IPS DF 6.9 (cell line): ENCODE results near the gene NEIL1.
A peak's percentile ranks its signal among the peaks of the same experiment; 100 is the strongest.
"Not testable (repeated sequence)": the region's sequence is repeated elsewhere in the genome, so short reads cannot be mapped to it uniquely, and the experiment has no call there.

ENCODE experiments used
- DNase-seq: peaks from one replicate; pipeline ENCODE4 v3.0.0-alpha.2; 2013; ENCODE audit warnings: low read depth, low spot score
- H3K27ac ChIP-seq: one replicate; pipeline ENCODE4 v1.5.1; 2013; ENCODE audit warnings: low read length, control low read depth
- H3K27me3 ChIP-seq: 2 replicates; pipeline ENCODE4 v1.6.1; 2013; ENCODE audit warnings: mild to moderate bottlenecking, low read length; ENCODE audit not compliant: control insufficient read depth, insufficient read depth
- H3K36me3 ChIP-seq: 2 replicates; pipeline ENCODE4 v1.6.1; 2013; ENCODE audit warnings: low read length; ENCODE audit not compliant: control insufficient read depth, insufficient read depth
- H3K4me1 ChIP-seq: 2 replicates; pipeline ENCODE4 v1.6.1; 2013; ENCODE audit warnings: low read length; ENCODE audit not compliant: control insufficient read depth, insufficient read depth
- H3K4me3 ChIP-seq: 2 replicates; pipeline ENCODE4 v1.5.1; 2013; ENCODE audit warnings: mild to moderate bottlenecking, low read length
- H3K9me3 ChIP-seq: 2 replicates; pipeline ENCODE4 v1.6.1; 2013; ENCODE audit warnings: low read length, inconsistent platforms; ENCODE audit not compliant: control insufficient read depth, insufficient read depth
- WGBS: extraction: QIAGEN DNeasy Blood & Tissue Kit; methylation state at CpG from one replicate; pipeline ENCODE4 v1.1.7; 2013; ENCODE audit warnings: mixed read lengths, missing lambda C conversion rate; ENCODE audit not compliant: insufficient read length, insufficient coverage; 5-methylcytosine and 5-hydroxymethylcytosine counted together

Gene NEIL1

DNA sequence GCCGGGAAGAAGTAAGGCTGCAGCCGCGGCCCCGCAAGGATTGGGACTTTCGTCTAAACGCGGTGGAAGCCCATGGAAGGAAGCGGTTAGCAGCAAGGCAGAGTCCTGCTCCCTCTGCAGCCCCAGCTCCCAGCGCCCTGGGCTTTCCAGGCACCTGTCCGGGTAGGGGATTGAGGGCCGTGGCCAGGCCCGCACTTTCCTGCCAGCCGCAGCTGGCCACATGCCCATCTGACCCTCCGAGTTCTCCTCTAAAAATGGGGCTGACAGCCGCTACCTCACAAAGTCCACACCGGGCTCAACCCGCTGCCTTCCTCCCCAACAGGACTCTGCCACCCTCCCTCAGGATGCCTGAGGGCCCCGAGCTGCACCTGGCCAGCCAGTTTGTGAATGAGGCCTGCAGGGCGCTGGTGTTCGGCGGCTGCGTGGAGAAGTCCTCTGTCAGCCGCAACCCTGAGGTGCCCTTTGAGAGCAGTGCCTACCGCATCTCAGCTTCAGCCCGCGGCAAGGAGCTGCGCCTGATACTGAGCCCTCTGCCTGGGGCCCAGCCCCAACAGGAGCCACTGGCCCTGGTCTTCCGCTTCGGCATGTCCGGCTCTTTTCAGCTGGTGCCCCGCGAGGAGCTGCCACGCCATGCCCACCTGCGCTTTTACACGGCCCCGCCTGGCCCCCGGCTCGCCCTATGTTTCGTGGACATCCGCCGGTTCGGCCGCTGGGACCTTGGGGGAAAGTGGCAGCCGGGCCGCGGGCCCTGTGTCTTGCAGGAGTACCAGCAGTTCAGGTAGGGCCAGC, 1.9 kb downstream of the NEIL1 start:
- Histone ChIP-seq H3K9me3 (no peaks in the 10 kb centered on the region), H3K27ac (no peak overlapping the region), H3K36me3 (no peaks in the 10 kb centered on the region), H3K27me3 (peaks cover 3% of the 10 kb centered on the region; the same call in 1 of the 2 replicates), H3K4me1 (no peaks in the 10 kb centered on the region), H3K4me3 (peak overlapping the region; percentile 72; the same call in 1 of the 2 replicates)
- no peak for DNase-seq
- no CpG with 5 or more reads among the region's 46 CpGs for WGBS

DNA sequence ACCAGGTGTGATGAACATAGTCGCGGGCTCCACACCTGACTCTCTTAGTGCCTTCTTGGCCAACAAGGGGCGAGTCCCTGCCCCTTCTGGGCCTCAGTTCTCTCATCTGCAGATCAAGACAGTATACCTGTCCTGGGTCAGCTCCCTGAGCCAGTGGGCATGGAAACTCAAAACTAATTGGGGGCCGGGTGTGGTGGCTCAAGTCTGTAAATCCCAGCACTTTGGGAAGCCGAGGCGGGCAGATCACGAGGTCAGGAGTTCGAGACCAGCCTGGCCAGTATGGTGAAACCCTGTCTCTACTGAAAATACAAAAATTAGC, 2.5 kb downstream of the NEIL1 start:
- H3K4me3 ChIP-seq, H3K27ac ChIP-seq, DNase-seq, H3K36me3 ChIP-seq, H3K9me3 ChIP-seq, H3K27me3 ChIP-seq, H3K4me1 ChIP-seq: not testable (repeated sequence)
- no CpG with 5 or more reads among the region's 8 CpGs for WGBS

DNA sequence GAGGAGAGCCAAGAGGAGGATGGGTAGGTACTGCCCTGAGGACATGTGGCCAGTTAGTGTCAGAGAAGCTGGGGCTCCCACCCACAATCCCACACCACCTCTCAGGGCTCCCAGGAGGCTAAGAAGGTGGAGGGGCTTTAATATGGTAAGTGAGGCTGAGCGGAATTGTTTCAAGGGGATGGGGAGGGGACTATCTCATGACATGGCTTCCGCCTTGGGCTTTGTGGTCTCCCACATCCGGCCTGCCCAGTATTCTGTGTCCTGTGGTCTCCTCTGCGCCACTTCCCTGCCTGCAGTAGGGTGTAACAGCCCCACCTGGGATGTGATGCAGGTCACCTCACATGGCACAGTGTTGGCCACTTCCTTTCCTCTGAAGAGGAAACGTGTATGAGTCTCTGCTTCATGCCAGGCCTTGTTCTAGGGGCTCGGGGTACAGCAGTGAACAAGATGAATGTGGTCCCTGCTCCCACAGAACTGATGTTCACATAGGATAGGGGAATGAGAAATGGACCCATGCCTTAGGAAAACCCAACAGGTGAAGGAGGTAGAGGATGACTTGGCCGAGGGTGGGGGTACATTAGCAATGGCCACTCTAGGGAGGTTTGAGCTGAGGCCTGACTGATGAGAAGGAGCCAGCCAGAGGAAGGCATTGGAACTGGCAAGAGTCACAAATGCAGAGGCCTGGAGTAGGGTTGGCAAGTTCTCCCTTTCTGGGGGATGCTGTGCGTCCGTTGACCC, 3.2 kb downstream of the NEIL1 start:
- no peaks in the 10 kb centered on the region for H3K9me3 ChIP-seq
- no peak for DNase-seq
- no peak overlapping the region for H3K4me3 ChIP-seq
- H3K4me1 ChIP-seq = no peaks in the 10 kb centered on the region
- no peaks in the 10 kb centered on the region for H3K36me3 ChIP-seq
- H3K27me3 ChIP-seq = peaks cover 3% of the 10 kb centered on the region; the same call in 1 of the 2 replicates
- no peak overlapping the region for H3K27ac ChIP-seq
- no CpG with 5 or more reads among the region's 9 CpGs for WGBS

DNA sequence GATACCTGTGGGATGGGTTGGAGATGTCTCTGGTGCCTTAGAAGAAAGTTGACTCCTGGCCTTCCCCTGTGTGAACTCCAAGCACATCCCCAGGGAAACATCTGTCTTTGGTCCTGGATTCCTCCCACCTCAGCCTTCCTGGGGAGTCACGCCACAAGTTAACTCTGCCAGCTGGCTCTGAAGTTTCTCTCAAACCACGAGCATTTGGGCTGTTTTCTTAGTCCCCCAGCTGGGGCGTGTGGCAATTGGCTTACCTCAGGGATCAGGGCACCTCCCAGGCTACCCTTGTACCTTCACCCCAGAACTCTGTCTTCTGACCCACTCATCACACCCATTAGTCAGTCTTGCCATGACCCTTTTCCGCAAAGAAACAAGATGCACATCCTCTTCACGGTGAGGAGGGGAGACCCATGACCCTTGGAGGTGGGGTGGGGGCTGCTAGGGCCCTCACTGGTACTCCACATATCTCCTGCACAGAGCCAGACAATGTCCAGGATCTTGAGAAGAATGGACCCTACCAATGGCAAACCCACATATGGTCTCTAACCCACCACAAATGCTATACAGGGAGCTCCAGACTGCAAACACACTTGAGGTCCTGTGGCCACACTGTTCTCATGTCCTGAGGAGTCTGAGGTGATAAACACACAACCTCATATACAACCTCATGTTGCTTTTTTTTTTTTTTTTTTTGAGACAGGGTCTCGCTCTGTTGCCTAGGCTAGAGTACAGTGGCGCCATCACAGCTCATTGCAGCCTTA, 3.9 kb downstream of the NEIL1 start:
- Histone ChIP-seq H3K4me3 (no peak overlapping the region), H3K27ac (no peak overlapping the region), H3K9me3 (no peaks in the 10 kb centered on the region), H3K36me3 (no peaks in the 10 kb centered on the region), H3K27me3 (peaks cover 3% of the 10 kb centered on the region; the same call in 1 of the 2 replicates), H3K4me1 (no peaks in the 10 kb centered on the region)
- no CpG with 5 or more reads among the region's 7 CpGs for WGBS
- no peak for DNase-seq

DNA sequence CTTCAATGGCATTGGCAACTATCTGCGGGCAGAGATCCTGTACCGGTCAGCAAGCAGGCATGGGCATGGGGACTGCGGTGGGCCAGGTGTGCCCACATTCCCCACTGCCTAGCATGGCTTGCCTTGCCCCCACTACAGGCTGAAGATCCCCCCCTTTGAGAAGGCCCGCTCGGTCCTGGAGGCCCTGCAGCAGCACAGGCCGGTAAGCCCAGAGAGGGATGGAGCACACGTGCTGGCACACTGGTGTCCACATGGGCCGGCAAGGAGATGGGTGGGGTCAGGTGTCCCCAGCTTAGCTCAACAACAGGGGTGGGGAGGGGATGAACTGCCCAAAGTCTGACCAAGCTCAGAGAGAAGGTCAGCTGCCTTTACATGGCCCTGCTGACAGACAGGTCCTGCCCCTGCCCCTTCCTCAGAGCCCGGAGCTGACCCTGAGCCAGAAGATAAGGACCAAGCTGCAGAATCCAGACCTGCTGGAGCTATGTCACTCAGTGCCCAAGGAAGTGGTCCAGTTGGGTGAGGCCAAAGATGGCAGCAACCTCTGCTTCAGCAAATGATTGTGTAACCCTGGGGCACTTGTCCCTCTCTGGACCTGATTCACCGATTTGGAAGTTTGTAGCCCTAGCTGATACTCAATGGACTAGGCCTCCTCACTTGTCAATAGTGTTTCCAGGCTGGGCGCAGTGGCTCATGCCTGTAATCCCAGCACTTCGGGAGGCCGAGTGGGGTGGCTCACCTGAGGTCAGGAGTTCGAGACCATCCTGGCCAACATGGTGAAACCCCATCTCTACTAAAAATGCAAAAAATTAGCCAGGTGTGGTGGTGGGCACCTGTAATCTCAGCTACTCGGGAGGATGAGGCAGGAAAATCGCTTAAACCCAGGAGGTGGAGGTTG, 5.6 kb downstream of the NEIL1 start:
- WGBS = no CpG with 5 or more reads among the region's 16 CpGs
- H3K9me3 ChIP-seq = no peaks in the 10 kb centered on the region
- H3K27me3 ChIP-seq = peaks cover 3% of the 10 kb centered on the region; the same call in 1 of the 2 replicates
- no peaks in the 10 kb centered on the region for H3K4me1 ChIP-seq
- H3K27ac ChIP-seq = no peak overlapping the region
- no peak for DNase-seq
- H3K36me3 ChIP-seq = peaks cover 6% of the 10 kb centered on the region; the same call in 1 of the 2 replicates
- H3K4me3 ChIP-seq = no peak overlapping the region

DNA sequence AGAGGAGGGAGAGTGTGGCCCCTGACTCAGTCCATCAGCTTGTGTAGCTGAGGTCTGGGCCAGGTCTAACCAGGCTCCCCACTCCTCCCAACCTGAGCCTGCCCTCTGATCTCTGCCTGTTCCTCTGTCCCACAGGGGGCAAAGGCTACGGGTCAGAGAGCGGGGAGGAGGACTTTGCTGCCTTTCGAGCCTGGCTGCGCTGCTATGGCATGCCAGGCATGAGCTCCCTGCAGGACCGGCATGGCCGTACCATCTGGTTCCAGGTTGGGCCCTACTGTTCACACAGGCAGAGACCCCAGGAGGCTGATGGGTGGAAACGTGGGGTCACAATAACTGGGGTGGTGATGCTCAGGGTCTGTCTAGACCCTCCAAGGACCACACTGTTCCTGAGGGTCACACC, 6.8 kb downstream of the NEIL1 start:
- no peaks in the 10 kb centered on the region for H3K4me1 ChIP-seq
- H3K9me3 ChIP-seq = no peaks in the 10 kb centered on the region
- WGBS = no CpG with 5 or more reads among the region's 7 CpGs
- H3K4me3 ChIP-seq = no peak overlapping the region
- H3K27me3 ChIP-seq = no peaks in the 10 kb centered on the region; the same call in 1 of the 2 replicates
- no peak overlapping the region for H3K27ac ChIP-seq
- H3K36me3 ChIP-seq = peaks cover 8% of the 10 kb centered on the region; the same call in 1 of the 2 replicates
- DNase-seq = no peak

DNA sequence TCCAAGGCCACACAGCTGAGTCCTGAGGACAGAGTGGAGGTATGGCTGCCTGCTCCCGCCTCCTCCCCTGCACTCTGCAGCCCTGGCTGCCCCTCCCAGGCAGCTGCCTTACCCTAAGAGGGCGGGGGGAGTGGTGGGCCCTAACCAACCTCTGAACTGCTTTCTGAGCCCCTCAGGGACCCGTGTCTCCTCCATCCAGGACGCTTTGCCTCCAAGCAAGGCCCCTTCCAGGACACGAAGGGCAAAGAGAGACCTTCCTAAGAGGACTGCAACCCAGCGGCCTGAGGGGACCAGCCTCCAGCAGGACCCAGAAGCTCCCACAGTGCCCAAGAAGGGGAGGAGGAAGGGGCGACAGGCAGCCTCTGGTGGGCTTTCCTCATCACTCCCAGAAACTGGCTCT, 7.6 kb downstream of the NEIL1 start:
- no CpG with 5 or more reads among the region's 7 CpGs for WGBS
- Histone ChIP-seq H3K27ac (no peak overlapping the region), H3K4me3 (no peak overlapping the region), H3K27me3 (no peaks in the 10 kb centered on the region), H3K36me3 (peaks cover 12% of the 10 kb centered on the region), H3K9me3 (no peaks in the 10 kb centered on the region), H3K4me1 (no peaks in the 10 kb centered on the region)
- DNase-seq = no peak

DNA sequence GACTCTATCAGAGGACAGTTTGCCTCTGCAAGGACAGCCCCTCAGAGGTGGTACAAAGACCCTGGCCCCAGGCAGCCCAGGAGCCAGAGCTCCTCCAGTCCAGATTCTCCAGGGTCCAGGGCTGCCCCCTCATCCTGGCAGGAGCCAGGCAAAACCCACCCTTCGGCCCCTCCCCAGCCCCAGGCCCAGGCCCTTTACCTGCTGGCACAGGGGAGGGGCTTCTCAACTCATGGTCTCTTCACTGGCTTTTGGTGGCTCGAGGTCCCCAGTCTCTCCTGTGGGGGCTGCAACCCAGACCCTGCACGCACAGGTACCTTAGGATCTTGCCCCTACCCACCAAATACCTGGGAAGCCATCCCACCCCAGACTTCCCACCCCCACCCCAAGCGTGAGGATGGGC, 8.5 kb downstream of the NEIL1 start:
- no CpG with 5 or more reads among the region's 4 CpGs for WGBS
- Histone ChIP-seq H3K27me3 (no peaks in the 10 kb centered on the region), H3K4me3 (no peak overlapping the region), H3K4me1 (no peaks in the 10 kb centered on the region), H3K9me3 (no peaks in the 10 kb centered on the region), H3K36me3 (peaks cover 18% of the 10 kb centered on the region), H3K27ac (no peak overlapping the region)
- DNase-seq = no peak

DNA sequence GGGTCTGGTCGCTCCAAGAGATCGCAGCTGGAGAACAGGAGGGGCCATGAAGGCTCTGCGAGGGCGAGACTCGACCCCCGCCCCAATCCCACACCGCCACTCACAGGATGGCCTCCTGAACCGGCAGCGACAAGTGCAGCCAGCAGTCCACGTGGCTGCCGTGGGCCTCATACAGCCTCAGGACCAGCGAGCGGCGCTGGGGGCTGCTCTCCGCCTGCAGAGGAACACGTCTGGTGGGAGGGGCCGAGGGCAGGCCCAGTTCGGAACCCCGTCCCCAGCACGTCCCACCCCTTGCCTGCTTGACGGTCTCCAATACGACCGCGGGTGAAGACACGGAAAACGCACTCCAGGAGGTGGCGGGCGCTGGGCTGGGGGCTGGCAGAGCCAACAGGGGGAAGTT, 9.2 kb downstream of the NEIL1 start:
- no CpG with 5 or more reads among the region's 28 CpGs for WGBS
- DNase-seq = no peak

DNA sequence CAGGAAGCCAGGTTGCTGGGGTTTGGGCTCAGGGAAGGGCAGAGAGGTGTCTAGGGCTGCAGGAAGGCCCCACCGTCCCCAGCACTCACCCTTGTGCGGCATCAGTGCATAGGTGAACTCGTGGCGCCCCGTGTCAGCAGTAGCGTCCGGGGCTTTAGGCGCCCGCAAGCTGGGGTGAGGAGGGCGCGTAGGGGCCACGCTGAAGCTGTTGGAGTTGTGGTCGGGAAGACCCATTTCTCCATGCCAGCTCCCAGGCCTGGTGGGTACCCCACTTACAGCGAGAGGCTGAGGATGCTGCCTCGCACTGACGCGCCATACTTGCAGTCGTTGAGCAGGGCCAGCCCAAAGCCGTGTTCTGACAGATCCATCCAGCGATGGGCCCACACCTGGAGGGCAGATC, 9.7 kb downstream of the NEIL1 start:
- no peak overlapping the region for H3K4me3 ChIP-seq
- no peaks in the 10 kb centered on the region for H3K9me3 ChIP-seq
- H3K4me1 ChIP-seq = no peaks in the 10 kb centered on the region
- no CpG with 5 or more reads among the region's 20 CpGs for WGBS
- H3K27me3 ChIP-seq = no peaks in the 10 kb centered on the region
- no peak for DNase-seq
- no peak overlapping the region for H3K27ac ChIP-seq
- H3K36me3 ChIP-seq = peaks cover 25% of the 10 kb centered on the region

More for the DNA sequence above, 9.2 kb downstream of the NEIL1 start:
- no peaks in the 10 kb centered on the region for H3K27me3 ChIP-seq
- H3K27ac ChIP-seq = no peak overlapping the region
- no peaks in the 10 kb centered on the region for H3K4me1 ChIP-seq
- H3K4me3 ChIP-seq = no peak overlapping the region
- peaks cover 20% of the 10 kb centered on the region for H3K36me3 ChIP-seq
- no peaks in the 10 kb centered on the region for H3K9me3 ChIP-seq
